ENCODE data around the gene PLAC8. TPM values are rescaled to one million over a fixed set of nuclear protein-coding genes. Genes with fewer than 3 reads are reported as not detected.

PLAC8 gene
- total and polyA plus RNA-seq, 2 of the 8 experiments (the other 6 are each of a cell fraction or from before 2014, with no cell fraction given): 0.98 to 1.1 TPM

- H3K4ac ChIP-seq (replicated peaks; ENCODE audit: insufficient read length, low read depth, low read length): no peak overlapping the region
- CTCF ChIA-PET (ENCODE audit: partially characterized antibody): interaction anchor here (0.6 to 2.3 kb wide), 20 partner anchors 9 to 255 kb away, joined by 3 to 9 read pairs (median 3); no protein-coding TSS in a partner anchor
- FAIRE-seq (peak; percentile 71), DNase-seq (ENCODE audit: low read depth in 1 of 2, low spot score in 2 of 2) (peak; percentile 84)
- H2BK120ac ChIP-seq (replicated peaks; ENCODE audit: low read depth, low read length): peak overlapping the region; percentile 87
- peak overlapping the region; percentile 12; the same call in 1 of the 2 replicates for H4K8ac ChIP-seq (ENCODE audit: extremely low read depth, insufficient read depth, low read length)
- H2BK20ac ChIP-seq (ENCODE audit: low read length): 0 out of 2 replicates have a peak overlapping the region, but pooled peaks have one; percentile 21
- no peaks in the 10 kb centered on the region for H3K9me3 ChIP-seq (ENCODE audit: insufficient read depth in 2 of 2, low read depth in 1 of 2, low read length in 1 of 2)
- H3K27ac ChIP-seq (ENCODE audit: low read depth, low read length): no peak overlapping the region
- H3K56ac ChIP-seq (replicated peaks; ENCODE audit: insufficient read length, low read depth, low read length): peak overlapping the region; percentile 26
- H3K27me3 ChIP-seq (replicated peaks in 1 of 4; ENCODE audit: control insufficient read depth in 3 of 4, extremely low read depth in 1 of 4, insufficient read depth in 3 of 4, low read length in 3 of 4): peaks cover 0 to 10% (median 2%) of the 10 kb centered on the region in 4 experiments; a peak in 4 of 7 replicates
- no peak overlapping the region for H2BK5ac ChIP-seq (ENCODE audit: low read depth, low read length)
- peaks cover 0 to 10% (median 1%) of the 10 kb centered on the region in 4 experiments; a peak in 3 of 7 replicates for H3K4me1 ChIP-seq (replicated peaks in 1 of 4; ENCODE audit: control insufficient read depth in 3 of 4, insufficient read depth in 4 of 4, low read length in 3 of 4)
- H3K14ac ChIP-seq (ENCODE audit: insufficient read length): no peak overlapping the region
- peak overlapping the region in 3 of 4 experiments; percentile 36 to 62 (median 38); a peak in 5 of 7 replicates for H3K9ac ChIP-seq (replicated peaks in 1 of 4; ENCODE audit: extremely low read depth in 1 of 4, low read depth in 3 of 4, low read length in 3 of 4)
- 7% methylated on average over 18 of the region's 18 CpGs; no CpG with 5 or more reads in 1 of the 2 experiments for WGBS, 2 experiments (ENCODE audit: extremely low coverage in 1 of 2, insufficient coverage in 1 of 2, insufficient read length in 1 of 2, insufficient replicate concordance in 2 of 2, low coverage in 1 of 2, low lambda C conversion rate in 2 of 2, missing lambda C conversion rate in 1 of 2)
- no peaks in the 10 kb centered on the region for H3K36me3 ChIP-seq (ENCODE audit: control insufficient read depth in 2 of 4, insufficient read depth in 4 of 4, low read length in 3 of 4)
- no peaks in the 10 kb centered on the region for H3K79me2 ChIP-seq (ENCODE audit: control insufficient read depth in 1 of 2, insufficient read depth in 2 of 2, low read length in 2 of 2)
- peak overlapping the region; percentile 73; the same call in 1 of the 2 replicates for H2AFZ ChIP-seq (ENCODE audit: low read length)
- H2BK15ac ChIP-seq (ENCODE audit: low read length): 0 out of 2 replicates have a peak overlapping the region, but pooled peaks have one; percentile 53
- H4K91ac ChIP-seq (replicated peaks; ENCODE audit: insufficient read length, low read length): peak overlapping the region; percentile 72
- peak overlapping the region; percentile 75 for H3K18ac ChIP-seq (ENCODE audit: extremely low read depth, low read length)
- H3K4me2 ChIP-seq (ENCODE audit: insufficient read depth in 1 of 2, low read depth in 2 of 2, low read length in 2 of 2): peak overlapping the region; percentile 55 to 76
- peaks cover 4% of the 10 kb centered on the region; the same call in 1 of the 2 replicates for H3K23me2 ChIP-seq (ENCODE audit: low read depth, low read length)
- H4K20me1 ChIP-seq (replicated peaks in 1 of 2; ENCODE audit: control insufficient read depth in 1 of 2, insufficient read depth in 2 of 2, low read length in 2 of 2): no peaks in the 10 kb centered on the region
- no peaks in the 10 kb centered on the region for H3K79me1 ChIP-seq (ENCODE audit: low read depth, low read length)
- peak overlapping the region; percentile 68 for H4K5ac ChIP-seq (ENCODE audit: insufficient read length, low read depth, low read length)
- POLR2A ChIA-PET (ENCODE audit: partially characterized antibody): interaction anchor here (0.6 to 1.6 kb wide), 6 partner anchors 12 to 278 kb away, joined by 3 to 6 read pairs (median 4); partner anchors contain the start of gene COQ2
- H2AK5ac ChIP-seq (ENCODE audit: low read depth, low read length): no peak overlapping the region
- H2BK12ac ChIP-seq (ENCODE audit: low read depth, low read length): 0 out of 2 replicates have a peak overlapping the region, but pooled peaks have one; percentile 29
- peak overlapping the region; percentile 60 to 88 (median 66) for H3K4me3 ChIP-seq (ENCODE audit: extremely low read depth in 1 of 4, insufficient read depth in 2 of 4, low read depth in 3 of 4, low read length in 4 of 4)
- H3K23ac ChIP-seq (ENCODE audit: insufficient read length): no peak overlapping the region
- TF ChIP-seq ATF3 (IDR thresholded peaks at IDR 0.05; ENCODE audit: insufficient read depth, low read depth, low read length) (no peak), GTF2F1 (IDR thresholded peaks at IDR 0.05; ENCODE audit: borderline replicate concordance, low read depth, low read length) (no peak), SP1 (IDR thresholded peaks at IDR 0.05; ENCODE audit: low read depth, low read length) (peak; percentile 32; the same call in 1 of the 2 replicates), RFX5 (IDR thresholded peaks at IDR 0.05; ENCODE audit: borderline replicate concordance, low read depth, low read length) (no peak), SP2 (IDR thresholded peaks at IDR 0.05; ENCODE audit: low read length) (no peak), MAFK (IDR thresholded peaks at IDR 0.05; ENCODE audit: low read depth, low read length) (peak; percentile 10; the same call in 1 of the 2 replicates), POLR2A (IDR thresholded peaks at IDR 0.05; ENCODE audit: control extremely low read depth in 1 of 2, low read depth in 2 of 2, low read length in 2 of 2) (peak in 1 of 2 experiments; percentile 56), USF2 (IDR thresholded peaks at IDR 0.05; ENCODE audit: low read length) (no peak), JUND (IDR thresholded peaks at IDR 0.05; ENCODE audit: low read length) (no peak), EGR1 (IDR thresholded peaks at IDR 0.05; ENCODE audit: borderline replicate concordance, low read depth, low read length) (no peak)
These were observed 4.1 kb downstream of the PLAC8 start for GRCh38 chr4:83110223-83110945.
